ENCODE results near the gene LHFPL4. TPM values are rescaled to one million over a fixed set of nuclear protein-coding genes. Genes with fewer than 3 reads are reported as not detected.
A peak's percentile ranks its signal among the peaks of the same experiment; 100 is the strongest.

LHFPL4 gene
- total and polyA plus RNA-seq, 9 of the 15 experiments (the other 6 are each of a cell fraction or from before 2014, with no cell fraction given), result not detected

GRCh38 chr3:9496893-9497292 is 56.7 kb downstream of the LHFPL4 start:
- ChIA-PET POLR2A (interaction anchor here (0.5 to 1.3 kb wide), 5 partner anchors 8 to 133 kb away, joined by 3 to 4 read pairs (median 3); no protein-coding TSS in a partner anchor), CTCF (ENCODE audit: low intra/inter-chr PET ratio) (interaction anchor here (1.4 kb wide), 1 partner anchor 144 kb away, joined by 3 read pairs; no protein-coding TSS in a partner anchor)
- peaks cover 4 to 27% of the 10 kb centered on the region in 2 experiments; a peak in 4 of 5 replicates for H3K27me3 ChIP-seq (ENCODE audit: control insufficient read depth in 2 of 2, insufficient read depth in 2 of 2, low read length in 2 of 2)
- H3K9me1 ChIP-seq (ENCODE audit: control insufficient read depth, insufficient read depth, low read length), result no peaks in the 10 kb centered on the region
- no peaks in the 10 kb centered on the region for H3K79me2 ChIP-seq (ENCODE audit: control insufficient read depth, insufficient read depth, low read length)
- no peak overlapping the region for H3K9ac ChIP-seq (ENCODE audit: insufficient read depth in 1 of 2, low read depth in 2 of 2, low read length in 2 of 2)
- H4K20me1 ChIP-seq (replicated peaks; ENCODE audit: control insufficient read depth, insufficient read depth, low read length), result peaks cover 14% of the 10 kb centered on the region
- H3K4me2 ChIP-seq (ENCODE audit: insufficient read depth, low read length), result no peak overlapping the region
- intact Hi-C loops (cut with micrococcal nuclease), result no loop called here
- H2AFZ ChIP-seq (ENCODE audit: low read depth, low read length), result no peak overlapping the region
- DNase-seq (ENCODE audit: extremely low read depth in 1 of 4, low spot score in 3 of 4), result peak in 1 of 4 experiments; percentile 48
- BruUV-seq (replicated peaks), result no TSS peak
- no peaks in the 10 kb centered on the region for H3K9me3 ChIP-seq (replicated peaks; ENCODE audit: control insufficient read depth, insufficient read depth, low read depth, low read length)
- ATAC-seq, result no peak
- FAIRE-seq, result no peak
- WGBS (ENCODE audit: insufficient coverage, low coverage, missing lambda C conversion rate), result 10% methylated on average over 6 of the region's 6 CpGs
- no peaks in the 10 kb centered on the region for H3K36me3 ChIP-seq (ENCODE audit: control insufficient read depth, insufficient read depth, low read length)
- H3K27ac ChIP-seq (ENCODE audit: extremely low read depth, low read depth, low read length), result no peak overlapping the region
- no peak overlapping the region for H3K4me3 ChIP-seq
- H3K4me1 ChIP-seq (replicated peaks in 1 of 2; ENCODE audit: control insufficient read depth in 2 of 2, insufficient read depth in 2 of 2, low read length in 2 of 2), result peaks cover 6 to 8% of the 10 kb centered on the region in 2 experiments; a peak in 3 of 5 replicates
- in situ Hi-C loops (cut with MboI), result loop anchor here (10.0 kb wide), 1 partner anchor 522 kb away; no protein-coding TSS in a partner anchor
- TF ChIP-seq YY1 (IDR thresholded peaks at IDR 0.05; ENCODE audit: borderline replicate concordance in 1 of 3, control insufficient read depth in 1 of 3, extremely low read depth in 1 of 3, insufficient read depth in 3 of 3, insufficient read length in 1 of 3, insufficient replicate concordance in 2 of 3, low read depth in 1 of 3, low read length in 2 of 3) (no peak), NCOA4 (IDR thresholded peaks at IDR 0.05; ENCODE audit: partially characterized antibody) (no peak), GMEB1 (CRISPR knock-in tag; IDR thresholded peaks at IDR 0.05) (no peak), MAX (CRISPR knock-in tag; IDR thresholded peaks at IDR 0.05) (no peak), STAT5B (CRISPR knock-in tag; IDR thresholded peaks at IDR 0.05) (no peak), U2AF2 (optimal IDR thresholded peaks at IDR 0.05; ENCODE audit: low read depth, low read length) (no peak), EGR1 (conservative IDR thresholded peaks at IDR 0.05) (peak; percentile 75), EWSR1 (IDR thresholded peaks at IDR 0.05; ENCODE audit: borderline replicate concordance, low read depth, partially characterized antibody) (no peak), DLX4 (CRISPR knock-in tag; IDR thresholded peaks at IDR 0.05) (no peak), ZNF143 (CRISPR knock-in tag; IDR thresholded peaks at IDR 0.05) (no peak), PRDM10 (IDR thresholded peaks at IDR 0.05; ENCODE audit: partially characterized antibody) (no peak), HNRNPLL (IDR thresholded peaks at IDR 0.05; ENCODE audit: low read depth, low read length, poor library complexity, severe bottlenecking) (no peak), ZNF79 (CRISPR knock-in tag; IDR thresholded peaks at IDR 0.05; ENCODE audit: low read depth) (no peak), MLLT1 (IDR thresholded peaks at IDR 0.05) (no peak)

Data from K562 (cell line).